Vein endothelial cell (primary cell): Measurements from ENCODE around the gene OTC. TPM values are rescaled to one million over a fixed set of nuclear protein-coding genes. Genes with fewer than 3 reads are reported as not detected.

Experiments used
- small RNA-seq: library from RNA; depleted of rRNA; stranded (forward); fragments of <200 nt; gene quantifications from one replicate; pipeline ENCODE3, GENCODE V24; 2012
- total RNA-seq: library from RNA; depleted of rRNA; stranded (reverse); fragments of >200 nt; gene quantifications from 2 replicates; pipeline ENCODE4 v1.2.3, GENCODE V29; 2012

The OTC gene
- not detected in 2 replicates for total RNA-seq

GRCh38 chrX:38352362-38352761 is at the start of gene OTC:
OTC (plus strand) TSS chrX:38352604; CDS start chrX:38352697, 93 bp downstream.

GRCh38 chrX:38327007-38327774 is 25.2 kb upstream of the OTC start, which contains the start of gene RPGR:
RPGR (minus strand) TSS chrX:38327509; CDS start chrX:38327367, 142 bp downstream.

Small RNA genes lying within 50 kb of the gene (small RNA-seq; reads per million reads assigned to genes)
- gene RF00322 = not detected

Other genes with a start within 250 kb of the OTC start
- gene SRPX, start 131.7 kb upstream of the OTC start, total RNA-seq = 108 and 129 TPM in 2 replicates
- 18.0 and 32.5 TPM in 2 replicates for gene RPGR, start 25.1 kb upstream of the OTC start, total RNA-seq
- 4.2 and 9.6 TPM in 2 replicates for gene TSPAN7, start 208.9 kb downstream of the OTC start, total RNA-seq